Mucosa of rectum (tissue), 2 donors: ENCODE data around the gene NFIA.
"Not testable (repeated sequence)": the region's sequence is repeated elsewhere in the genome, so short reads cannot be mapped to it uniquely, and the experiment has no call there.

Source experiments
- H3K27ac ChIP-seq, 2 donors: one replicate each; pipeline ENCODE4 v1.7.0; 2013; ENCODE audit warnings: inconsistent platforms in 2 of 2, low read depth in 2 of 2, low read length in 2 of 2
- H3K27me3 ChIP-seq, 2 donors: one replicate each; pipeline ENCODE4 v1.7.0; 2013; ENCODE audit warnings: low read length in 2 of 2; ENCODE audit not compliant: control insufficient read depth in 2 of 2, insufficient read depth in 2 of 2
- H3K36me3 ChIP-seq, 2 donors: one replicate each; pipeline ENCODE4 v1.7.0; 2013; ENCODE audit warnings: low read length in 2 of 2; ENCODE audit not compliant: control insufficient read depth in 2 of 2, insufficient read depth in 2 of 2
- H3K4me1 ChIP-seq, 2 donors: one replicate each; pipeline ENCODE4 v1.7.0; 2013; ENCODE audit warnings: low read length in 2 of 2, mild to moderate bottlenecking in 1 of 2; ENCODE audit not compliant: control insufficient read depth in 2 of 2, insufficient read depth in 2 of 2
- H3K4me3 ChIP-seq, 2 donors: one replicate each; pipeline ENCODE4 v1.7.0; 2013; ENCODE audit warnings: low read length in 2 of 2
- H3K9ac ChIP-seq, 2 donors: one replicate each; pipeline ENCODE4 v1.7.0; 2013; ENCODE audit warnings: low read length in 2 of 2, low read depth in 1 of 2, mild to moderate bottlenecking in 1 of 2
- H3K9me3 ChIP-seq, 2 donors: one replicate each; pipeline ENCODE4 v1.7.0; 2013; ENCODE audit warnings: low read length in 2 of 2; ENCODE audit not compliant: control insufficient read depth in 2 of 2
- donor health status: healthy.
- donor health status: Normal muscosa, but diverticular disease.

The NFIA gene

GRCh38 chr1:61461406-61462384 lies 379.3 kb downstream of the NFIA start:
- H3K27me3 ChIP-seq, result no peaks in the 10 kb centered on the region
- H3K9ac ChIP-seq, result no peak overlapping the region
- H3K4me1 ChIP-seq, result peaks cover 0 to 3% of the 10 kb centered on the region in 2 donors
- H3K36me3 ChIP-seq, result peaks cover 0 to 4% of the 10 kb centered on the region in 2 donors
- no peaks in the 10 kb centered on the region for H3K9me3 ChIP-seq
- H3K4me3 ChIP-seq, result no peak overlapping the region
- no peak overlapping the region for H3K27ac ChIP-seq

DNA sequence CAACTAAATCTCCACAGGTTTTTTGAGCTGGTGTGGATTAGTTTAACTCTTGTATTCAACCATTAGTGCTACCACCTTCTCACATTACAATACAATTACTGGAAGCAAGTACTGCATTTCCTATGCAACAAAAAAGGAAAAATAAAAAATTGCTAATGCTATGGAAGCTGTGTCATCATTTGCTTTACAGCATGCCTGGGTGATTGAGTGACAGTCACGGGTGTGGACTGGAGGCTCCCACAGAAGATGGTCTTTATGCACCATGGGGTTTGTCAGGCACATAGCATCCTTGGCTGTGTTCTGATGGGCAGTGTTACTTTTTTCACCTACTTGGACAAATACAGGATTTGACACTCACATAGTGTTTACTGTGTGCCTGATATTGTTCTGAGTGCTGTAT lies 380.3 kb downstream of the NFIA start:
- Histone ChIP-seq H3K9me3 (no peaks in the 10 kb centered on the region), H3K9ac (no peak overlapping the region), H3K4me1 (peaks cover 0 to 3% of the 10 kb centered on the region in 2 donors), H3K36me3 (peaks cover 0 to 4% of the 10 kb centered on the region in 2 donors), H3K27ac (no peak overlapping the region), H3K4me3 (no peak overlapping the region), H3K27me3 (no peaks in the 10 kb centered on the region)

- Histone ChIP-seq H3K9me3 (no peaks in the 10 kb centered on the region), H3K4me1 (peaks cover 0 to 3% of the 10 kb centered on the region in 2 donors), H3K36me3 (peaks cover 0 to 4% of the 10 kb centered on the region in 2 donors), H3K9ac (no peak overlapping the region), H3K27me3 (no peaks in the 10 kb centered on the region), H3K4me3 (peak overlapping the region in 1 of 2 donors; percentile 36), H3K27ac (no peak overlapping the region)
These were observed 380.9 kb downstream of the NFIA start for GRCh38 chr1:61463220-61463619.

DNA sequence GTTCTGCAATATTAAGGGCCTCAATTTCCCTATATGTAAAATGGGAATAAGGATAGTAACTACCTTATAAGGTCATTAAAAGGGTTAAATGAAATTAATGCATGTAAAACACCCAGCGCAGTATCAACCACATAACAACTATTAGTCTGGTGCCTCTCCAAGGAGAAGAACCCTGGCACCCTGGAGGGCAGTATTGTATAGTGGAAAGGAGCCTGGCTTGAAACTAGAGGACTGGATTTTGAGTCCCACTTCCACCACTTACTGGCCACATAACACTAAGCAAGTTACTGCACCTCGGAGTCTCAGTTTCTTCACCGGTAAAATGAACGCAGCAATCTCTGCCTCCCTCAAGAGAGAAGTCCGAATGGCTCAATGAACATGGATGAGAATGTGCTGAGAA lies 385.5 kb downstream of the NFIA start:
- H3K27ac ChIP-seq, H3K9me3 ChIP-seq, H3K4me3 ChIP-seq, H3K27me3 ChIP-seq, H3K4me1 ChIP-seq, H3K9ac ChIP-seq, H3K36me3 ChIP-seq: not testable (repeated sequence)

GRCh38 chr1:61469365-61469764 lies 387.0 kb downstream of the NFIA start:
- Histone ChIP-seq H3K36me3 (no peaks in the 10 kb centered on the region), H3K27me3 (no peaks in the 10 kb centered on the region), H3K9me3 (no peaks in the 10 kb centered on the region), H3K9ac (no peak overlapping the region), H3K27ac (no peak overlapping the region), H3K4me1 (no peaks in the 10 kb centered on the region), H3K4me3 (no peak overlapping the region)

DNA sequence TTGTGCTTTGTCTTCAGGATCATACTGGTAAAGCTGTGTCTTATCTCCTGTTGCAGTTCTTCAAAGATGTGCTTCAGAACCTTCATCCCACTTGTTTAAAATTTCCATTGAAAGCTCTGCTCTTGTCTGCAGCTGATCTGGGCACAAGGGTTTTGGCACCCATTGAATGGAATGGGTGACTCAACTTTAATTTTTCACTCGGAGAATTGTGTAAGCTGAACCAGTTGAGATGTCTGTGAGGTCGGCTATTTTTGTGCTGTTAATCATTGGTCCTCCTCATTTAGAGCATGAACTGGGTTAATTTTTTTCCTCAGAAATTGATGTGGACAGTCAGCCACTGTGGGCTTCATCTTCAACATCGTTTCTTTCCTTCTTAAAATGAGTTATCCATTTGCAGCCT lies 390.5 kb downstream of the NFIA start:
- Histone ChIP-seq H3K9me3 (no peaks in the 10 kb centered on the region), H3K9ac (no peak overlapping the region), H3K4me1 (no peaks in the 10 kb centered on the region), H3K36me3 (no peaks in the 10 kb centered on the region), H3K27ac (no peak overlapping the region), H3K4me3 (no peak overlapping the region), H3K27me3 (no peaks in the 10 kb centered on the region)

DNA sequence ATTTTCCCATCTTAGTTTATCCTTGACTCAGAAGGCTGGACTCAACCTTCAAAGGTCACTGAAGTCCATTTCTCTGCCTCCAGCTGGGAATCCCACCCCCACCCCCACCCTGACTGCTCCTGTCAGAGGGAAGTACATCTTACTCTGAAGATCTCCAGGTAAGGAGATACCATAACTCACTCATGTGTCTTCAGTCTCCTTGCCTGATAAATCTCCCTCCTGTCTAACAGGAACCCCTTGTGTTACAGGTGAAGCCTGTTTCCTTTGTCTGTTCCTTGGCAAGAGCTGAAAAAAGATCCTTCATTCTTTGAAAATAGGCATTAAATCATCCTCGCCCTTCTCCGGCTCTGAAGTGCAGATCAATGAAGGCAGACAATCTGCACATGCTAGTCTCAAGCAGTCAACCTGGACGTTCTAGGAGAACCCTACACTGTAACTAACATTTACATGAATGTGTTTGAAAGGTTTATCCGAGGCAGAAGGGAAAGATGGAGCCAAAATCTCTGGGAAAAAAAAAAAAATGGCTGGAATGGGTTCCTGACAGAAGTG lies 392.0 kb downstream of the NFIA start:
- H3K4me3 ChIP-seq, result no peak overlapping the region
- no peak overlapping the region for H3K27ac ChIP-seq
- H3K4me1 ChIP-seq, result no peaks in the 10 kb centered on the region
- H3K36me3 ChIP-seq, result no peaks in the 10 kb centered on the region
- no peaks in the 10 kb centered on the region for H3K9me3 ChIP-seq
- H3K27me3 ChIP-seq, result no peaks in the 10 kb centered on the region
- H3K9ac ChIP-seq, result no peak overlapping the region

DNA sequence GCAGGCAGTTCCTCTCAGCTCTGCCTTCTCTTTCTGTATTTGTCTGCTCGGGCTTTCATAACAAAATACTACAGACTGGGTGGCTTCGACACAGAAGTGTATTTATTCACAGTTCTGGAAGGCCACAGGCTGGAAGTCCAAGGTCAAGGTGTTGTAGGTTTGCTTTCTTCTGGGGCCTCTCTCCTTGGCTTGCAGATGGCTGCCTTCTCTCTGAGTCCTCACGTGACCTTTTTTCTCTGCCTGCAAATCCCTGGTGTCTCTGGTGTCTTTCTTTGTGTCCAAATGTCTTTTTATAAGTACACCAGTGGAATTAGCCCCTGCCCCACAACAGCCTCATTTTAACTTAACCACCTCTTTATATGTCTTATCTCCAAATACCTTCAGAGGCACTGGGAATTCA lies 392.6 kb downstream of the NFIA start:
- no peaks in the 10 kb centered on the region for H3K9me3 ChIP-seq
- H3K27ac ChIP-seq, result no peak overlapping the region
- H3K4me1 ChIP-seq, result no peaks in the 10 kb centered on the region
- H3K36me3 ChIP-seq, result no peaks in the 10 kb centered on the region
- H3K27me3 ChIP-seq, result no peaks in the 10 kb centered on the region
- H3K9ac ChIP-seq, result no peak overlapping the region
- H3K4me3 ChIP-seq, result no peak overlapping the region

- H3K9me3 ChIP-seq, result no peaks in the 10 kb centered on the region
- no peaks in the 10 kb centered on the region for H3K27me3 ChIP-seq
- H3K9ac ChIP-seq, result no peak overlapping the region
- H3K36me3 ChIP-seq, result no peaks in the 10 kb centered on the region
- no peaks in the 10 kb centered on the region for H3K4me1 ChIP-seq
- no peak overlapping the region for H3K27ac ChIP-seq
- H3K4me3 ChIP-seq, result no peak overlapping the region
These were observed 394.9 kb downstream of the NFIA start for GRCh38 chr1:61477301-61477700.

- H3K36me3 ChIP-seq, result no peaks in the 10 kb centered on the region
- H3K9ac ChIP-seq, result no peak overlapping the region
- H3K27me3 ChIP-seq, result no peaks in the 10 kb centered on the region
- no peak overlapping the region for H3K4me3 ChIP-seq
- no peak overlapping the region for H3K27ac ChIP-seq
- H3K9me3 ChIP-seq, result no peaks in the 10 kb centered on the region
- H3K4me1 ChIP-seq, result no peaks in the 10 kb centered on the region
These were observed 398.0 kb downstream of the NFIA start for GRCh38 chr1:61480273-61480935.
